GM15510 (cell line): ENCODE measurements around the gene S100PBP.
A peak's percentile ranks its signal among the peaks of the same experiment; 100 is the strongest.

Source experiments
- POLR2A ChIP-seq: IDR thresholded peaks from 3 replicates; pipeline ENCODE4 v1.6.1; 2011; ENCODE audit warnings: borderline replicate concordance; ENCODE audit not compliant: insufficient read length; ENCODE audit errors: extremely low read depth

S100PBP gene

DNA sequence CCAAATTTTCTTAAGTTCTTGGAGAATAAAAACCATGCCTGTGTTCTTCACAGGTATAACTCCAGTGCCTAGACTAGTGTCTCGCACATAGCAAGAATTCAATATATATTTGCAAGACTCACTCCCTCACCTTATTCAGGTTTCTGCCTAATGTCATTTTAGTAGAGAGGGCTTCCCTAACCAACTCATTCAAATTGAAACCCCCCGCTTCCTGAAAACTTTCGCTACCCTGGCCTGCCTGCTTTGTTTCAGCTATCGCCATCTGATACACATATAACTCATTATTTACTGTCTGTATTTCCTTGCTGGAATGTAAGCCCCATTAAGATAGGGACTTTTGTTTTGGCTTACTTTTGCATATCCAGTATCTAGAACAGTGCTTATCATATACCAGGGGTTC is 8.9 kb upstream of the S100PBP start:
- TF ChIP-seq POLR2A = no peak

DNA sequence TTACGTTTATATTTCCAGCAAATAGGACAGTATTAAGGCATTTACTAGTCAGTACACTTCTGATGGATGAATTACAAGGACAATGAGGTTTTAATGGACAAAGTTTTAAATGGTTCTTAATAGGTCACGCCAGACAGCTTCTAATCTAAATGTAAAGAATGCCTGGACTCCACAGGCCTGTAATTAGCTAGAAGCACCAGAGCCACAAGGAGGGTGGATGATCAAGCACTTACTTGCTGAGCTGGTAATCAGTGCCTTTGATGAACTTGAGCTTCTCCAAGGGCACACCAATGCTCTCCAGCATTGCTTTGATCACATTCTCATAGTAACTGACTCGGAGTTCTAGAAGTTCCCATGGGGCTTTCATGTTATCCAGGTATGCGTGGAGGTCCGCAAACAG is 7.1 kb upstream of the S100PBP start:
- no peak for TF ChIP-seq POLR2A

DNA sequence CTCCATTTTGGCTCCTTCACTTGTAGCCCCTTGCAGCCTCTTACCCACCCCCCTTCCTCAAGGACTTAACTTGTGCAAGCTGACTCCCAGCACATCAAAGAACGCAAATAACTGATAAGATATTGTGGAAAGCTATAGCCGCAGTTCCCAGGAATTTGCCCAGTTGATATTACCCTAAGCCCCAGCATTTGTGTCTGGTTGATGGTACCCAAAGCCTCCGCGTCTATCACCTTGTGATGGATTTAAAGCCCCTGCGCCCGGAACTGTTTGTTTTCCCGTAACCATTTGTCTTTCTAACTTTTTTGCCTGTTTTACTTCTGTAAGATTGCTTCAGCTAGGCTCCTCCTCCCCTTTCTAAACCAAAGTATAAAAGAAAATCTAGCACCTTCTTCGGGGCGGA is 6.2 kb upstream of the S100PBP start:
- TF ChIP-seq POLR2A = no peak

DNA sequence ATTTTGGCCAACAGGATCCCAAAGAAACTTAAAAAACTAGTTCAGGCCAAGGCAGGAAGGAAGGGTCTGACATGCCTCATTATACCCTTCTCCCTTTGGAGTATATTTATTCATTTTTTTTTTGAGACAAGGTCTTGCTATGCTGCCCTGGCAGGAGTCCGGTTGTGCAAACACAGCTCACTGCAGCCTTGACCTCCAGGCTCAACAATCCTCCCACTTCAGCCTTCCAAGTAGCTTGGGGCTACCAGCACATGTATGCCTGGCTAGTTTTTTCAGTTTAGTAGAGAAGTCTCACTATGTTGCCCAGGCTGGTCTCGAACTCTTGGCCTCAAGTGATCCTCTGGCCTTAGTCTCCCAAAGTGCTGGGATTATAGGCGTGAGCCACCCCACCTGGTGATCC is 5.5 kb upstream of the S100PBP start:
- TF ChIP-seq POLR2A = no peak

DNA sequence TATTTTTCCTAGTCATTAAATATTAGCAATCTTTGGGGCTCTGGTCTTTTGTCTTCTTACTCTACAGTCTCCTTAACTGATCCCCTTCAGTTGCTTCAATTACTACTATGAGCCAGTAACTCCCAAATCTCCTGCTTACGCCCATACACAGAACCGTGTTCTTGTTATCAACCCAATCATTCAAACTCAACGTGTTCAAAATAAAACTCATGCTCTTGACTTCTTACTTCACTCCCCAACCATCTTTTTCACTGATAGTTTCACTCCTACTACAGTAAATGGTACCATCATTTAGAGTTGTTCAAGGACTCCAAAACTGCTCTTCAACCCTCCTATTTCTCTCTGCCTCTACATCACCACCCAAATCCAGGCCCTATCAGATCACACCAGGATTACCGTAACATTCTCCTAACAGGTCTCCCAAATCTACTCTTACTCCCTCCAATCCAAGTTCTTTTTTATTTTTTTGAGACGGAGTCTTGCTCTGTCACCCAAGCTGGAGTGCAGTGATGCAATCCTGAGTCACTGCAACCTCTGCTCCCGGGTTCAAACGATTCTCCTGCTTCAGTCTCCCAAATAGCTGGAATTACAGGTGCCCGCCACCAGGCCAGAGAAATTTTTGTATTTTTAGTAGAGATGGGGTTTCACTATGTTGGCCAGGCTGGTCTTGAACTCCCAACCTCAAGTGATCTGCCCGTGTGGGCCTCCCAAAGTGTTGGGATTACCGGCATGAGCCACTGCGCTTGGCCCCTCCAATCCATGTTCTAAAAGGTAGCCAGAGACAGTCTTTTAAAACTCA is 3.3 kb upstream of the S100PBP start:
- TF ChIP-seq POLR2A = no peak

DNA sequence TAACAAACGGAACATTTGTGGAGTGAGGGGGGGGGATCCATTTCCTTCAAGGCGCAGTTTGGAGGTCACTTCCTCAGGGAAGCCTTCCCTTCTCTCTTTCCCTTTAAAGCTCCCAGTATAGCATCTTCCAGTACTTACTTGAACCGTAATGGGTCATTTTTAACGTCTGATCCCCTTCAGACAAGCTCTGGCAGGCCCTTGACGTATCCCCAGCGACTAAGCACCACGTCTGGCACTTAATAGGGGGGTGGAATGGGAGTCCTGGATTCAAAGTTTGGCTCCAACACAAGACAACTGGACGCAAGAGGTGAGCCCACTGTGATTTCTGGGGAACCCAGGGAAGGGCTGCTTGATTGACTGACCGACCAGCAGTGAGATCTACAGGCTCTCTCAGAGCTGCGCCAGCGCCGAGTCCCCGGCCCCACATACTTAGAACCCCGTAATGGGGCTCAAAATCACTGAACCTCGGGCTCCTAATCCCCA is 736 bp upstream of the S100PBP start:
- no peak for TF ChIP-seq POLR2A

DNA sequence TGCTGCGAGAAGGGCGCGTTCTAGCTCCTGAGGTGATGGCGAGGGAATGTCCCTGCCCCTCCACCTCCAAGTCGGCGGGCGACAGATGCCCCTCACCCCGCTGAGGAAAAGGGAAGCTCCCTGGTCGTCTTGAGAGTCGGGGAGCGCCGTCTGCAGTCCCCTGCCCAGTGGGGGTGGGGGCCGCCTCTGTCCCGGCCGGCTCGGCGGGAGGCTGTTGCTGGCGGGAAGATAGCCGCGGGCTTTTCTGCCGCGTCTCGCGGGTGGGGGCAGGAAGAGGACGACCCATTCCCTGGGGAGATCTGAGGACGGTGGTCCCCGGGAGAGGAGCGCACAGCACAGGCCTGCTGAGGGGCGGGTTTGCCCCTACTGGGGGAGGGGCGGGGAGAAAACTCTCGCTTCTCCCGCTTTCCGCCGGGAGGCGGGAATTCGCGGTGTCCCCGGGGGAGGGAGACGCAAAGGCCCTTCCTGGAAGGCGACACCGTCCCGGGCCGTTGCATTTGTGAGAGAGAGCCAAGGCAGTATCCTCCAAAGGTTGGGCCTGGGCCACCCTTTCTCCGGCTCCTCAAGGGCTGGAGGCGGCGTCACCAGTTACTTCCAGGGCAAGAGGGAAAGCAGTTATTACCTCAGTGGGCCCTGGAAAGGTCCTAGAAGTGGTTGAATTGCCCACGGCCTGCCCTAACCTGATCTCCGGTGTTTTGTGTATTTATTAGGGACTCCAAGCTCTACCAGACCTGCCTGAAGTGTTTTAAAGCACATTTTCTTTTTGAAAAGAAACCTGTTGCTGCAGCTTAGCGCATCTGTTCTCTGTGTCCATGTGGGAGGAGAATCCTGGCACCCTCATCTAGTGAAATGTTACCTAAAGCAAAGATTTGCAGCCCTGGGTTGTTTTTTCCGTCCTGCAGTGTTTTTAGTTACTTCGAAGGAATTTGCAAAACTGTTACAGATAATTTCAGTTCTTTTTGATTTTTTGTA is 648 bp downstream of the S100PBP start:
- no peak for TF ChIP-seq POLR2A

DNA sequence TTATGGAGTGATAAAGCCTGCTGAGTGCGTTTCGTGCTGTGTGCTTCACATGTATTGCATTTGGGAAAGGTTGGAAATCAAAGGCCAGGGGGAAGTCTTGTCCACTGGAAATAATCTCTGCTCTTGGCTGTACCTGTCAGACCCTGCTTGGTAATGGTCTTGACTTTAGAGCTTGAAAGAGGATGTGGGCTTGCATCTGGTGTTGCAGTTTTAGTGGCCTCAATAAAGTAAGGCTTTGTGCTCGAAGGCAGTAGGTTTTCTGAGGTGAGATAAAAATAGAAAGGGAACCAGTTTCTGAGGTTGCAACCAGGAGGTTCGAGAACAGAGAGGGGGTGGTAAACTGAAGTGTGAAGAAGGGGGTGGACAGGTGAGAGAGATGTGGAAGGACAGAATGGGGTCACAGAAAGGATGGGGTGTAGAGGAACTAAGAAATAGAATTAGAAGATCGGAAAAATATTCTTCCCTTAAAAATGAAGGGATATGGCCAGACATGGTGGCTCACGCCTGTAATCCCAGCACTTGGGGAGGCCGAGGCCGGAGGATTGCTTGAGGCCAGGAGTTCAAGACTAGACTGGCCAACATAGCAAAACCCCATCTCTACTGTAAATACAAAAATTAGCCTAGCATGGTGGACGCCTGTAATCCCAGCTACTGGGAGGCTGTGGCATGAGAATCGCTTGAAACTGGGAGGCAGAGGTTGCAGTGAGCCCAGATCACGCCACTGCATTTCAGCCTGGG is 1.5 kb downstream of the S100PBP start:
- peak; percentile 47 for TF ChIP-seq POLR2A

DNA sequence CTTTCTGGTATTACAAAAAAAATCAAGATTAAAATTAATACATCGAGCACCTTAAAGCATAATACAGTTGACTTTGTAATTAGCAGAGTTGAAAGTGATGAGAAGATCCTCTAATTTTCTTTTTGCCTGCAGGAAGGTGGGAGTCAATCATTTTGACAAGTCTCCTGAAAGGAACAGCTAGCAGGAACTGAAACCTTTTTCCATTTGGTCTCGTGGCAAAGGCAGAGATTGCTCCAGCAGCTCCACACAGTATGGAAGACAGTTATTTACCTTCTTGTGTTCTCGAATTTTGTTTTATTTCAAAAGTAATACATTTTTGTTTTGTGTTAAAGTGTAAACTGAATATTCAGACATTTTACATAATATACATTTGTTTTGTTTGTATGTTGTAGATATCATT is 7.7 kb downstream of the S100PBP start:
- TF ChIP-seq POLR2A = no peak

DNA sequence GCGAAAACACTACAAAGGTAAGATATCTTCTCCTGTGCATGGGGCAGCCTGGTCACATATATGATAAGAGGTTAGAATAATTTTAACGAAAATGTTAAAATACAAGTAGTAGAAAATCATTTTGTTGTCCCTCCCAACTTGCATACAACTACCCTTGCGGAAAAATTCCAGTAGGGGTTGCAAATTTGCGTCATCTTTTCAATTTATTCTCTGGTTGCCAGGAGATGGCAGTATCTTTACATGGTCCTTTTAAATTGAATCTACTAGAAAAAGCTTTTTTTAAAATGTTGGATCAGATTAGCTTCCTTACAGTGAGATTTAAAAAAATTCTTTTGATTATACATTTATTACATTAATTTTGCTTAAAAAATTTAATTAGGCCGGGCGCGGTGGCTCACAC is 10.9 kb downstream of the S100PBP start:
- no peak for TF ChIP-seq POLR2A

DNA sequence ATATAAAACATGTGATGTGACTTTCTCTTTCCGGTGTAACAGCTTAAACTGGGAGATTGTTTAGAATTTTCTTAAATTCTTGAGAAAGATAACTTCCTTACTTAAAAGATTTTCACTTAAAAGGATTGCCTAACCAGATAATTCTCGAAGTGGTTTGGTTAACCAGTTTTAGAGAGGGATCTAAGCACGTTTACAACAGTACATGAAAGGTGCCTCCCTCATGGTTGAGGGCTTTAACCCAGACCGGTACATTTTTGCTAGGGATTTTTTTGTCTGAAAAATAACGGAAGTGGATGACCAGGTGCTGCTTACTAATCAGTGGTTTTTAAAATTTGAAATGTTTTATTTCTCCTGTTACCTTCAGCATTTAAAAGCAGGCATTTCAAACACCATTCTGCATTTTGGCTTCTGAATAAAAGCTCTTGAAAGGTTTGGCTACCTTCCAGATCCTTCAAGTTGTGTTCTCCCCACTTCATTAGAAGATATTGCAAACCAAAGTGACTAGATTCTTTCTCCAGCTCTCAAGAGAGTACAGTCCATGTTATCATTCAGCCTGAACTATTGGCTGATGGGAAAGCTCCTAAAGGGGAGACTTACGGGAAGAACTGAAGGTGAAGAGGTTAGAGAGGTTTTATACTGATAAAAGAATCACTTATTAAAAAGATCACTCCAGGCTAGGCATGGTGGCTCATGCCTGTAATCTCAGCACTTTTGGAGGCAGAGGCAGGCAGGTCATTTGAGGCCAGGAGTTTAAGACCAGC is 12.8 kb downstream of the S100PBP start:
- TF ChIP-seq POLR2A = no peak

DNA sequence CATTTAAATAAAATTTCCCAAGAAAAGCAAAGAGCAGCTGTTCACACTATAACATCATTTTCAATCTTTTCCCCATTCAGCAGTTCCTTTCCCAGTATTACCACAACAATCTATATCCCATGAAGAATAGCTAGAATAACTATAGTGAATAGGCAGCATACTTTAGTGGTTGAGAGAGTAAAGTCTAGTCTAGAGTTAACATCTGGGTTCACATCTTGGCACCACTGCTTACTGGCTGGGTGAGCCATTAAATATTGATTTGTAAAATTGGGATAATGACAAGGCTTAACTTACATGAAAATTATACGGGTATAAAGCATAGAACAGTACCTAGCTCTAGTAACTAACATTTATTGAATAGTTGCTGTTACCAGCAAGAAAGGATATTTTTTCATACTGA is 14.4 kb downstream of the S100PBP start:
- no peak for TF ChIP-seq POLR2A

DNA sequence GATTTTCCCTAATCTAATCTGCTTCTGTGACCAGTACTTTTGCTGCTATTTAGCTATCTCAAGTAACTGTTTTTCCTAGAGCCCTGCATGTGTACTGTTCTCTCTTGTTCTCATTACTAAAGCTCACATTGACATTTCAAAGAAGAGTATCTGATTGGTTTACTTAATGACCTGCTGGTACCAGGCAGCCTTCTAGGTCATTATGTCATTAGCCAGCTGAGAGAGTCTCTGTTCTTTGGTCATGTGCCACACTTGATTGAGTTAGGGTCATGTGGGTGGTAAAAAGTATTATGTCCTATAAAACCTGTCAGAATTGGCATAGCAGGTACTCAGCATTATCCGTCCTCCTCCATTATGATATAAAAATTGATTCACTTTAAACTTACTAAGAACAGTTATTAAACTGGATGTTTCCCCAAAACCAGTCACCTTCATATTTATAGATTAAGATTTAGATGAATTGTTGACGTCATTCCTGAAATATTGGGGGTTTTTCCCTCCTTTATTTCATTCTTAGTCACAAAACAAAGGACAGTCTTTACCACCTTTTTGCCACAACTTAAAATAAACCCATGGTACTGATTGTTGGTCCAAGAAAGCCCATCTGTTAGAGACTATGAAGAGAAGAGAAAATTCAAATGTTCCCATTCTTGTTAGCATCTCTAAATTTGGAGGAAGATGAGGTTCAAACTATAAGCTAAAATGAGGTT is 31.1 kb downstream of the S100PBP start:
- TF ChIP-seq POLR2A = no peak
